ENCODE results near the gene MYH9. TPM values are rescaled to one million over a fixed set of nuclear protein-coding genes. Genes with fewer than 3 reads are reported as not detected.

MYH9 gene
- total RNA-seq, 4 donors from 2014 or later, result 241 to 387 (median 358) TPM

DNA sequence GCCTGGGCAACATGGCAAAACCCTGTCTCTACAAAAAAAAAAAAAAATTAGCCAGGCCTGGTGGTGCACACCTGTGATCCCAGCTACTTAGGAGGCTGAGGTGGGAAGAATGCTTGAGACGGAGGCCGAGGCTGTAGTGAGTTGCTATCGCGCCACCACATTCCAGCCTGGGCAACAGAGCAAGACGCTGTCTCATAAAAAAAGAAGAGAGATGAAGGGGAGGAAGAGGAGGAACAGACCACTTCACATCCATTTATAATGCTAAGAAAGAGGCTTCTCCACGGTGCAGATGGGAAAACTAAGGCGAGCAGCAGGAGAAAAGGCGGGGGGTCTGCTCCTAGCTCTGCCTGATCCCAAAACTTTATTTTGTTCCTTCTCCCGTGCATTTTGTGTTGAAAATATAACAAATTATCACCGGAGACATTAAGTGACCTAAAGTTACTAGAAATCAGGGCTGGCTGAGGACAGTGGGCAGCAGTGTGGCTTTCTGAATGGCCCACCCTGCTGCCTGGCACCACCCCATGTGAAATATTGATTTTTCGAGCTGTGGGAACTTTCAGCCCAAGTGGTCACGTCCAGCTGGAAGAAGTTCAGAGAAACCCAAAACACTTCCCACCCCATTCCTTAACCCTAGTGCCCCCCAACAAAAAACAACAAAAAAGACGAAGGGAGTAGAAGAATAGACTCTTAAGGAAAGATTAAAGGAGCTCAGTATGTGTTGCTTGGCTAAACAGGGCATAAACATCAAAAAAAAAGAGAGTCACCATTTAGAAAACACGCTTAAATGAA lies 9.5 kb downstream of the MYH9 start:
- WGBS, result 36% methylated on average over 14 of the region's 14 CpGs
- H3K9me3 ChIP-seq, result no peaks in the 10 kb centered on the region
- H3K4me3 ChIP-seq, result peak overlapping the region in 3 of 4 donors; percentile 6 to 26 (median 18)
- peak overlapping the region; percentile 95 to 100 (median 98) for H3K27ac ChIP-seq (replicated peaks in 1 of 4)
- TF ChIP-seq POLR2AphosphoS5 (IDR thresholded peaks at IDR 0.05), result peak in 1 of 2 donors; percentile 50
- TF ChIP-seq, protein P1, sequence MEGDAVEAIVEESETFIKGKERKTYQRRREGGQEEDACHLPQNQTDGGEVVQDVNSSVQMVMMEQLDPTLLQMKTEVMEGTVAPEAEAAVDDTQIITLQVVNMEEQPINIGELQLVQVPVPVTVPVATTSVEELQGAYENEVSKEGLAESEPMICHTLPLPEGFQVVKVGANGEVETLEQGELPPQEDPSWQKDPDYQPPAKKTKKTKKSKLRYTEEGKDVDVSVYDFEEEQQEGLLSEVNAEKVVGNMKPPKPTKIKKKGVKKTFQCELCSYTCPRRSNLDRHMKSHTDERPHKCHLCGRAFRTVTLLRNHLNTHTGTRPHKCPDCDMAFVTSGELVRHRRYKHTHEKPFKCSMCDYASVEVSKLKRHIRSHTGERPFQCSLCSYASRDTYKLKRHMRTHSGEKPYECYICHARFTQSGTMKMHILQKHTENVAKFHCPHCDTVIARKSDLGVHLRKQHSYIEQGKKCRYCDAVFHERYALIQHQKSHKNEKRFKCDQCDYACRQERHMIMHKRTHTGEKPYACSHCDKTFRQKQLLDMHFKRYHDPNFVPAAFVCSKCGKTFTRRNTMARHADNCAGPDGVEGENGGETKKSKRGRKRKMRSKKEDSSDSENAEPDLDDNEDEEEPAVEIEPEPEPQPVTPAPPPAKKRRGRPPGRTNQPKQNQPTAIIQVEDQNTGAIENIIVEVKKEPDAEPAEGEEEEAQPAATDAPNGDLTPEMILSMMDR (IDR thresholded peaks at IDR 0.05), result no peak
- intact Hi-C loops (cut with DNase I), result no loop called here
- H3K36me3 ChIP-seq, result peaks cover 0 to 39% (median 13%) of the 10 kb centered on the region in 4 donors
- no peaks in the 10 kb centered on the region for H3K27me3 ChIP-seq
- DNase-seq (ENCODE audit: extremely low spot score), result no peak
- peaks cover 98 to 100% (median 100%) of the 10 kb centered on the region in 4 donors for H3K4me1 ChIP-seq

- Histone ChIP-seq H3K9me3 (no peaks in the 10 kb centered on the region), H3K27me3 (no peaks in the 10 kb centered on the region), H3K27ac (replicated peaks in 1 of 4) (peak overlapping the region; percentile 95 to 100 (median 98)), H3K4me1 (peaks cover 98 to 100% (median 100%) of the 10 kb centered on the region in 4 donors), H3K4me3 (peak overlapping the region in 2 of 4 donors; percentile 12 to 18), H3K36me3 (peaks cover 0 to 32% (median 9%) of the 10 kb centered on the region in 4 donors)
- no peak for DNase-seq (ENCODE audit: extremely low spot score)
- intact Hi-C loops (cut with DNase I), result no loop called here
- WGBS, result 41% methylated on average over 14 of the region's 14 CpGs
- TF ChIP-seq POLR2A (IDR thresholded peaks at IDR 0.05; ENCODE audit: low read depth) (no peak), POLR2AphosphoS5 (IDR thresholded peaks at IDR 0.05) (peak in 1 of 2 donors; percentile 45)
These were observed 10.6 kb downstream of the MYH9 start for GRCh38 chr22:36377022-36377631.

DNA sequence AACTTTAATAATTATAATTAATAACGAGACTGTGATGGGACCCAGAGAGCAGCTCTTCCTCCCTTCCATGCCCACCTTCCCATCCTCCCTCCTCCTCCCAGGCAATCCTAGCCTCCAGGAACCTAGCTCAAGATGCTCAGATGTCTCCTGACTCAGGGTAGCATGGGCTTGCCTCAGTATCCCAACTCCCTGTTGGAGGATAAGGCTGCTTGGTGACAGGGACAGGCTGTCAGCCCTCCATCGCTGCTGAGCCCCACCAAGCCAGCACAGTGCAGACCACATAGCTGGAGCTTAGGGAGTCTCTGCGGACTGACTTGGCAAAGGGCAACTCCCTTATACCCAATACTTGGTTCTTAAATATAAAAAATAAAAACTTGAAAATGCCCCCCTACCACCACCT lies 11.5 kb downstream of the MYH9 start:
- peak overlapping the region; percentile 95 to 100 (median 98) for H3K27ac ChIP-seq (replicated peaks in 1 of 4)
- intact Hi-C loops (cut with DNase I), result no loop called here
- DNase-seq (ENCODE audit: extremely low spot score), result no peak
- H3K4me3 ChIP-seq, result peak overlapping the region in 1 of 4 donors; percentile 18
- H3K36me3 ChIP-seq, result peaks cover 0 to 23% (median 8%) of the 10 kb centered on the region in 4 donors
- TF ChIP-seq POLR2AphosphoS5 (IDR thresholded peaks at IDR 0.05), result peak in 1 of 2 donors; percentile 60
- TF ChIP-seq, protein P1 (IDR thresholded peaks at IDR 0.05), result no peak
- no peaks in the 10 kb centered on the region for H3K9me3 ChIP-seq
- H3K4me1 ChIP-seq, result peaks cover 98 to 100% (median 100%) of the 10 kb centered on the region in 4 donors
- 46% methylated on average over 3 of the region's 3 CpGs for WGBS
- H3K27me3 ChIP-seq, result no peaks in the 10 kb centered on the region

DNA sequence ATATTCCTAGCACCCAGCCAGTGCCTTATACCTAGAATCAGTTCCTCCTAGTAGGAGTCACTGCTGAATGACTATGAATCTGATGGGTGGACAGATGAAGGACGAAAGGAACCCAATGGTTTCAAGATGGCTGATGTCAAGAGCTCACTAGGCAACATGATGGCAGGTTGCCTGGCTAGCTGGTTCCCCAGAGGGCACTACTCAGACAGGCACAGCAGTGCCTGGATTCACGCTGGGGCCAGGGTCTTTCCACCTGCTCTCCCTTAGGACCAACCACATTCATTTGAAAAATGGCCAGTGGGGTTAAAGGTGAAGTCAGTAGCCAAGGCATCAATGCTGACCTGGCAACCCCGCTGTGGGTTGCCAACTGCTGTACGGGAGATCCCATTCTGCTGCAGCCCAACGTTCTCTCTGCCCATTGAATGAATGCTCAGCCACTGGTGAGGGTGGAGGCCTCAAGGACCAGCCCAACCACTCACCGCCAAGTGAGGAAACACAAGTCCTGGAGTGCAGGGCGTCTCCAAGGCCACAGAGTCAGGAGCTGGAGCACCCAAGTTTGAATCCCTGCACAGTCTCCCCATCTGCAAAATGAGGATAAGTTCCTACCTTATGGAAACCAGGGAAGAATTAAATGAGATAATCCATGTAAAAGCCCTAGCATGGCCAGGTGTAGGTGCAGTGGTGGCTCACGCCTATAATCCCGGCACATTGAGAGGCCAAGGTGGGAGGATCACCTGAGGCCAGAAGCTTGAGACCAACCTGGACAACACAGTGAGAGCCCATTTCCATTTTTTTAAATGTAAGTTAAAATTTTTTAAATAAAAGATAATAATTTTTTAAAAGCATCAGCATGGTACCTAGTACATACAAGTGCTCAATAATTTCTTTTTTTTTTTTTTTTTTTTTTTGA lies 12.4 kb downstream of the MYH9 start:
- Histone ChIP-seq H3K9me3 (no peaks in the 10 kb centered on the region), H3K36me3 (peaks cover 0 to 14% (median 5%) of the 10 kb centered on the region in 4 donors), H3K27ac (replicated peaks in 1 of 4) (peak overlapping the region; percentile 95 to 100 (median 98)), H3K27me3 (no peaks in the 10 kb centered on the region), H3K4me3 (no peak overlapping the region), H3K4me1 (peaks cover 98 to 100% (median 100%) of the 10 kb centered on the region in 4 donors)
- WGBS, result 36% methylated on average over 9 of the region's 9 CpGs
- DNase-seq (ENCODE audit: extremely low spot score), result no peak
- TF ChIP-seq, protein P1 (IDR thresholded peaks at IDR 0.05), result no peak
- TF ChIP-seq POLR2AphosphoS5 (IDR thresholded peaks at IDR 0.05) (peak; percentile 44 to 59), POLR2A (IDR thresholded peaks at IDR 0.05; ENCODE audit: low read depth) (no peak), EP300 (IDR thresholded peaks at IDR 0.05) (no peak)
- intact Hi-C loops (cut with DNase I), result no loop called here

Data from esophagus muscularis mucosa (tissue), 4 donors.